ENCODE results near the gene APLF.
"Not testable (repeated sequence)": the region's sequence is repeated elsewhere in the genome, so short reads cannot be mapped to it uniquely, and the experiment has no call there.

DNA sequence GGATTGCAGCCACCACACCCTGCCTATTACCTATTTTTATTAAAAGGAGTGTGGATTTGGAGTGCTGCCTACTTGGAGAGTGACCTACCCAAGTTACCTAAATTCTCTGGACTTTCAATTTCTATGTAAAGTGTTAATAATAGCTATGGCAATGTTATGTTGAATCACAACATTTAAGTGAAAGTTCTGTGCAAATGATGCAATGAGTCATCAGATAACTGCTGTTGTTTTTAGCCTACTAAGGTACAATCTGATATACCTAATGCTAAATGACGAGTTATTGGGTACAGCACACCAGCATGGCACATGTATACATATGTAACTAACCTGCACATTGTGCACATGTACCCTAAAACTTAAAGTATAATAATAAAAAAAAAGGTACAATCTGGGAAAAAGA, 21.2 kb downstream of the APLF start:
- TF ChIP-seq POLR2AphosphoS5 (IDR thresholded peaks at IDR 0.05; ENCODE audit: low read depth, low read length); EZH2 (IDR thresholded peaks at IDR 0.05; ENCODE audit: low read depth, low read length, severe bottlenecking); POLR2A (IDR thresholded peaks at IDR 0.05; ENCODE audit: control extremely low read depth in 1 of 2, low read depth in 2 of 2, low read length in 2 of 2); RAD21 (IDR thresholded peaks at IDR 0.05 in 1 of 2, conservative IDR thresholded peaks at IDR 0.05 in 1 of 2; ENCODE audit: low read depth in 2 of 2, low read length in 2 of 2); KDM1A (IDR thresholded peaks at IDR 0.05; ENCODE audit: borderline replicate concordance, low read length): not testable (repeated sequence)
- TF ChIP-seq, protein P1, sequence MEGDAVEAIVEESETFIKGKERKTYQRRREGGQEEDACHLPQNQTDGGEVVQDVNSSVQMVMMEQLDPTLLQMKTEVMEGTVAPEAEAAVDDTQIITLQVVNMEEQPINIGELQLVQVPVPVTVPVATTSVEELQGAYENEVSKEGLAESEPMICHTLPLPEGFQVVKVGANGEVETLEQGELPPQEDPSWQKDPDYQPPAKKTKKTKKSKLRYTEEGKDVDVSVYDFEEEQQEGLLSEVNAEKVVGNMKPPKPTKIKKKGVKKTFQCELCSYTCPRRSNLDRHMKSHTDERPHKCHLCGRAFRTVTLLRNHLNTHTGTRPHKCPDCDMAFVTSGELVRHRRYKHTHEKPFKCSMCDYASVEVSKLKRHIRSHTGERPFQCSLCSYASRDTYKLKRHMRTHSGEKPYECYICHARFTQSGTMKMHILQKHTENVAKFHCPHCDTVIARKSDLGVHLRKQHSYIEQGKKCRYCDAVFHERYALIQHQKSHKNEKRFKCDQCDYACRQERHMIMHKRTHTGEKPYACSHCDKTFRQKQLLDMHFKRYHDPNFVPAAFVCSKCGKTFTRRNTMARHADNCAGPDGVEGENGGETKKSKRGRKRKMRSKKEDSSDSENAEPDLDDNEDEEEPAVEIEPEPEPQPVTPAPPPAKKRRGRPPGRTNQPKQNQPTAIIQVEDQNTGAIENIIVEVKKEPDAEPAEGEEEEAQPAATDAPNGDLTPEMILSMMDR (IDR thresholded peaks at IDR 0.05; ENCODE audit: control extremely low read depth in 1 of 3, insufficient read depth in 1 of 3, low read depth in 1 of 3, low read length in 3 of 3): not testable (repeated sequence)
